Measurements from ENCODE around the gene PLXNB2. TPM values are rescaled to one million over a fixed set of nuclear protein-coding genes. Genes with fewer than 3 reads are reported as not detected.

The PLXNB2 gene
- total RNA-seq, 3 donors from 2014 or later = 4.0 to 4.8 (median 4.7) TPM

- ATAC-seq (no peak), DNase-seq (no peak)
- Mint-ChIP-seq H3K4me1 (ENCODE audit: low read depth) (peaks cover 3% of the 10 kb centered on the region), H3K36me3 (ENCODE audit: insufficient read depth) (no peaks in the 10 kb centered on the region), H3K27me3 (ENCODE audit: low read depth) (peaks cover 16% of the 10 kb centered on the region), H3K9me3 (no peaks in the 10 kb centered on the region), H3K4me3 (no peak overlapping the region)
Observed at GRCh38 chr22:50287731-50288130, 19.7 kb downstream of the PLXNB2 start.

GRCh38 chr22:50286701-50287318 lies 20.6 kb downstream of the PLXNB2 start:
- H3K4me1 Mint-ChIP-seq (ENCODE audit: low read depth) = no peaks in the 10 kb centered on the region

GRCh38 chr22:50286275-50286674 lies 21.2 kb downstream of the PLXNB2 start:
- ATAC-seq = no peak
- Mint-ChIP-seq H3K4me3 (no peak overlapping the region), H3K27me3 (ENCODE audit: low read depth) (peaks cover 2% of the 10 kb centered on the region), H3K36me3 (ENCODE audit: insufficient read depth) (no peaks in the 10 kb centered on the region), H3K4me1 (ENCODE audit: low read depth) (no peaks in the 10 kb centered on the region), H3K9me3 (no peaks in the 10 kb centered on the region)
- DNase-seq = no peak

More at GRCh38 chr22:50286701-50287318, 20.6 kb downstream of the PLXNB2 start:
- Mint-ChIP-seq H3K4me3 (no peak overlapping the region), H3K27me3 (ENCODE audit: low read depth) (peaks cover 8% of the 10 kb centered on the region), H3K36me3 (ENCODE audit: insufficient read depth) (no peaks in the 10 kb centered on the region), H3K9me3 (no peaks in the 10 kb centered on the region)
- ATAC-seq (no peak), DNase-seq (no peak)

- Mint-ChIP-seq H3K27me3 (ENCODE audit: low read depth) (no peaks in the 10 kb centered on the region), H3K9me3 (no peaks in the 10 kb centered on the region), H3K4me3 (no peak overlapping the region), H3K36me3 (ENCODE audit: insufficient read depth) (no peaks in the 10 kb centered on the region), H3K4me1 (ENCODE audit: low read depth) (no peaks in the 10 kb centered on the region)
- ATAC-seq (no peak), DNase-seq (no peak)
Observed at GRCh38 chr22:50285568-50286229, 21.7 kb downstream of the PLXNB2 start.

- Mint-ChIP-seq H3K9me3 (no peaks in the 10 kb centered on the region), H3K4me1 (ENCODE audit: low read depth) (no peaks in the 10 kb centered on the region), H3K36me3 (ENCODE audit: insufficient read depth) (no peaks in the 10 kb centered on the region), H3K27me3 (ENCODE audit: low read depth) (no peaks in the 10 kb centered on the region), H3K4me3 (no peak overlapping the region)
- ATAC-seq = no peak
- DNase-seq = no peak
Observed at GRCh38 chr22:50284479-50284878, 23.0 kb downstream of the PLXNB2 start.

GRCh38 chr22:50283821-50284220 lies 23.6 kb downstream of the PLXNB2 start:
- Mint-ChIP-seq H3K27me3 (ENCODE audit: low read depth) (no peaks in the 10 kb centered on the region), H3K4me1 (ENCODE audit: low read depth) (no peaks in the 10 kb centered on the region), H3K9me3 (no peaks in the 10 kb centered on the region), H3K36me3 (ENCODE audit: insufficient read depth) (no peaks in the 10 kb centered on the region), H3K4me3 (no peak overlapping the region)
- DNase-seq (no peak), ATAC-seq (no peak)

- Mint-ChIP-seq H3K9me3 (no peaks in the 10 kb centered on the region), H3K4me1 (ENCODE audit: low read depth) (no peaks in the 10 kb centered on the region), H3K27me3 (ENCODE audit: low read depth) (no peaks in the 10 kb centered on the region), H3K36me3 (ENCODE audit: insufficient read depth) (no peaks in the 10 kb centered on the region), H3K4me3 (no peak overlapping the region)
- no peak for ATAC-seq
- no peak for DNase-seq
Observed at GRCh38 chr22:50282361-50283155, 24.9 kb downstream of the PLXNB2 start.

GRCh38 chr22:50281957-50282356 lies 25.5 kb downstream of the PLXNB2 start:
- Mint-ChIP-seq H3K9me3 (no peaks in the 10 kb centered on the region), H3K36me3 (ENCODE audit: insufficient read depth) (no peaks in the 10 kb centered on the region), H3K27me3 (ENCODE audit: low read depth) (no peaks in the 10 kb centered on the region), H3K4me3 (no peak overlapping the region), H3K4me1 (ENCODE audit: low read depth) (no peaks in the 10 kb centered on the region)
- no peak for DNase-seq
- no peak for ATAC-seq

GRCh38 chr22:50281384-50281760 lies 26.1 kb downstream of the PLXNB2 start:
- no peak for DNase-seq
- Mint-ChIP-seq H3K9me3 (no peaks in the 10 kb centered on the region), H3K36me3 (ENCODE audit: insufficient read depth) (no peaks in the 10 kb centered on the region), H3K27me3 (ENCODE audit: low read depth) (no peaks in the 10 kb centered on the region), H3K4me1 (ENCODE audit: low read depth) (no peaks in the 10 kb centered on the region), H3K4me3 (no peak overlapping the region)
- ATAC-seq = no peak

- DNase-seq (no peak), ATAC-seq (no peak)
- Mint-ChIP-seq H3K4me3 (no peak overlapping the region), H3K36me3 (ENCODE audit: insufficient read depth) (no peaks in the 10 kb centered on the region), H3K4me1 (ENCODE audit: low read depth) (no peaks in the 10 kb centered on the region), H3K27me3 (ENCODE audit: low read depth) (no peaks in the 10 kb centered on the region), H3K9me3 (no peaks in the 10 kb centered on the region)
Observed at GRCh38 chr22:50280708-50281383, 26.6 kb downstream of the PLXNB2 start.

- Mint-ChIP-seq H3K4me3 (no peak overlapping the region), H3K9me3 (no peaks in the 10 kb centered on the region), H3K36me3 (ENCODE audit: insufficient read depth) (no peaks in the 10 kb centered on the region), H3K4me1 (ENCODE audit: low read depth) (no peaks in the 10 kb centered on the region), H3K27me3 (ENCODE audit: low read depth) (no peaks in the 10 kb centered on the region)
- no peak for ATAC-seq
- DNase-seq = no peak
Observed at GRCh38 chr22:50280022-50280707, 27.3 kb downstream of the PLXNB2 start.

GRCh38 chr22:50278956-50279619 lies 28.4 kb downstream of the PLXNB2 start:
- Mint-ChIP-seq H3K36me3 (ENCODE audit: insufficient read depth) (no peaks in the 10 kb centered on the region), H3K27me3 (ENCODE audit: low read depth) (no peaks in the 10 kb centered on the region), H3K4me3 (no peak overlapping the region), H3K9me3 (no peaks in the 10 kb centered on the region), H3K4me1 (ENCODE audit: low read depth) (no peaks in the 10 kb centered on the region)
- DNase-seq (no peak), ATAC-seq (no peak)

- H3K9me3 Mint-ChIP-seq = no peaks in the 10 kb centered on the region
Observed at GRCh38 chr22:50278461-50278860, 29.0 kb downstream of the PLXNB2 start.

More at GRCh38 chr22:50278461-50278860, 29.0 kb downstream of the PLXNB2 start:
- DNase-seq (no peak), ATAC-seq (no peak)
- Mint-ChIP-seq H3K4me1 (ENCODE audit: low read depth) (peaks cover 2% of the 10 kb centered on the region), H3K36me3 (ENCODE audit: insufficient read depth) (no peaks in the 10 kb centered on the region), H3K27me3 (ENCODE audit: low read depth) (no peaks in the 10 kb centered on the region), H3K4me3 (no peak overlapping the region)

All from activated T-cell treated with anti-CD3 and anti-CD28 coated beads, Interleukin-2, amount 50 U/mL, for 4 hours (primary cell).